Prostate gland (tissue), 2 donors: ENCODE data around the gene KCNJ5. TPM values are rescaled to one million over a fixed set of nuclear protein-coding genes. Genes with fewer than 3 reads are reported as not detected.

Source experiments
- DNase-seq: peaks from one replicate; pipeline ENCODE4 v3.0.0-alpha.2; 2019; ENCODE audit warnings: low spot score
- H3K27ac ChIP-seq, 2 donors: fragments of 200-600 bp; sonication (generic); 2 replicates each; pipeline ENCODE4 v1.5.1; 2017 to 2019
- H3K27me3 ChIP-seq: fragments of 200-600 bp; sonication (generic); replicated peaks from 2 replicates; pipeline ENCODE4 v1.5.1; 2019; ENCODE audit not compliant: insufficient read depth
- H3K36me3 ChIP-seq, 2 donors: fragments of 200-600 bp; sonication (generic); 1 replicate in 1 of 2; 2 replicates in 1 of 2; pipeline versions ENCODE4 v1.5.1 to v1.8.1; 2017 to 2019
- H3K4me1 ChIP-seq: fragments of 200-600 bp; sonication (generic); replicated peaks from 2 replicates; pipeline ENCODE4 v1.5.1; 2019
- H3K4me3 ChIP-seq, 2 donors: fragments of 200-600 bp; sonication (generic); 2 replicates each; pipeline ENCODE4 v1.5.1; 2017 to 2019
- H3K9me3 ChIP-seq: fragments of 200-600 bp; sonication (generic); 2 replicates; pipeline ENCODE4 v1.5.1; 2017
- CTCF ChIP-seq, 4 experiments: fragments of 200-600 bp in 2 of 4; fragments of 450-650 bp in 2 of 4; sonication (generic) in 2 of 4; IDR thresholded peaks; 1 replicate in 3 of 4; 2 replicates in 1 of 4; pipeline ENCODE4 v1.5.1; 2016 to 2019; ENCODE audit warnings: antibody characterized with exemption in 4 of 4, mild to moderate bottlenecking in 2 of 4, moderate library complexity in 2 of 4
- POLR2A ChIP-seq: fragments of 450-650 bp; IDR thresholded peaks from one replicate; pipeline ENCODE4 v1.6.1; 2016; ENCODE audit warnings: antibody characterized with exemption, mild to moderate bottlenecking
- POLR2AphosphoS5 ChIP-seq: sonication (generic); formaldehyde crosslinking; IDR thresholded peaks from one replicate; pipeline ENCODE4 v1.6.1; 2017; ENCODE audit warnings: antibody characterized with exemption
- WGBS: methylation state at CpG from one replicate; pipeline ENCODE4 v1.1.5; 2018; 5-methylcytosine and 5-hydroxymethylcytosine counted together
- intact Hi-C: fragments of 100-400 bp; cut with DNase I; formaldehyde crosslinking; loops from one replicate; pipeline ENCODE4 v1.14.2; 2022
- total RNA-seq, 2 donors: library from RNA; depleted of rRNA; stranded (reverse); fragments of >200 nt; gene quantifications; one replicate each; pipeline ENCODE4 v1.1.0, GENCODE V29; 2016

The KCNJ5 gene
- total RNA-seq, result 1 to 10 TPM; 3.9 to 4.7 TPM

DNA sequence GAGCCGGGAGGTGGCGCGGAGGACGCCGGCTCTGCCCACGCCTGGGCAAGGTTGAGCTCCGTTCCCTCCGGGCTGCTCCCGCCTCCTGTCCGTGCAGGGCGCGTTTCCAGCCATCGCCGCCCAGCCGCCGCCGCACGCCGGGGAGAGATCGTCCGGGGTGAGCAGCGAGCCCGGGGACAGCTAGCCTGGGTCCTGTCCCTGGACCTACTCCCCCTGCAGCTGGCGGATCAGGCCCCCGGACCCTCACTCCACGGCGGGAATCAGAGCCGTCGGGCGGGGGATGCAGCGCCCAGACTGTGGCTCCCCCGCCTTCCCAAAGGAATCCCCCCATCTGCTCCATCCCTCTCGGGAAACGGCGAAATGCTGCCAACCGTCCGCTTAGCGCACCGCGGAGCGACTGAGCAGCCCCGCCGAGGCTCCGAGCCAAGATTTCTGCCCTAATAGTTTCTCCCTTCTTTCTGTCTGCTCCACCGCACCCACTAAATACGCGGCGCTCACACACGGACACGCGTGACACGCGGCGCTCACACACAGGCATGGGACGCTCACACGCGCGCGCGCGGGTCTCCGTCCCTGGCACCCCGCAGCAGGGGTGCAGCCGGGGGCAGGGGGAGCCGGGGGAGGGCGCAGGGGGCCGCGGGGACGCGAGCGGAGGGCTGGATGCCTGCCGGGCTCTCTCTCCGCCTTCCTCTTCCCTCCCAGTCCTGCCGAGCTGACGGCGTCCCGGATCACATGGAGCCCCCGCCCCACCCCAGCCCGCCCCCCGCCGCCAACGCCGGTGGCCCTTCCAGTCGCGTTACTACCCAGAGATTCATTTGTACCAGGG is at the start of gene KCNJ5:
Gene KCNJ5 (plus strand): TSS at position 814 of the 826 bp plus-strand sequence. CDS start 19,918 bp downstream, outside the sequence.
- 1% methylated on average over 79 of the region's 85 CpGs for WGBS
- Histone ChIP-seq H3K27me3 (no peaks in the 10 kb centered on the region), H3K36me3 (no peaks in the 10 kb centered on the region), H3K9me3 (no peaks in the 10 kb centered on the region), H3K4me1 (no peaks in the 10 kb centered on the region), H3K4me3 (peak within 1 kb of the TSS; percentile 36 to 39), H3K27ac (peak within 1 kb of the TSS; percentile 60 to 66)
- intact Hi-C loops, result no loop called here
- TF ChIP-seq POLR2AphosphoS5 (no peak), CTCF (IDR thresholded peaks at IDR 0.05) (no peak), POLR2A (no peak)
- peak; percentile 16 for DNase-seq

DNA sequence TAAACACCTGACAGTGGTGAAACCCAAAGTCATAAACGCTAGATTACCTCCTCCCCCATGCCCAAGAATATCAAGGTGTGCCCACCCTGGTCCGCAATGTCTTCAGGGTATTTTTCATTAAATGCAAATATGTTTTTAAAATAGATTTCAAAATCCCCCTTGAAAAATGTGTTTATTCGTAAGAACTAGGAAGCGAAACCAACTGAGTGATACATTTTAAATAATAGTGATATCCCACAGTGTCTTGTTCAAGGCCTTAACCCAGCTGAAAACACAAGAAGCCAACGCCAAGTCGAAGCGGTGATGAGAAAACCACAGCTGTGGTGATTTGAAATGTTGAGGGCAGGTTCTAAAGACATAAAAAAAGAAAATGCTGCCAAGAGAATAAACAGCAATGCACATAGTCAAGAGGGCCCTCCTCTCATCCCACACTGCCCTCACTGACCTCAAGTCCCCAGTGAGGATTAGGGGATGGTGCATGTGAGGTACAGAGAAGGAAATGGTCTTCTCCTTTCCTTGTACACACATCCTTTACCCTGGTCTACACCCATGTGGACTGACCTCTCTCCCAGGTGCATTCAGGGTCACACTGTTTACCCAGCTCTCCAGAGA is 49.6 kb upstream of the KCNJ5 start:
- Histone ChIP-seq H3K36me3 (no peaks in the 10 kb centered on the region), H3K27ac (no peak overlapping the region), H3K4me3 (no peak overlapping the region), H3K4me1 (no peaks in the 10 kb centered on the region), H3K9me3 (no peaks in the 10 kb centered on the region), H3K27me3 (no peaks in the 10 kb centered on the region)
- no peak for DNase-seq
- 91% methylated on average over 7 of the region's 7 CpGs for WGBS
- TF ChIP-seq POLR2A (no peak), POLR2AphosphoS5 (no peak), CTCF (IDR thresholded peaks at IDR 0.05) (no peak)
- intact Hi-C loops, result no loop called here

DNA sequence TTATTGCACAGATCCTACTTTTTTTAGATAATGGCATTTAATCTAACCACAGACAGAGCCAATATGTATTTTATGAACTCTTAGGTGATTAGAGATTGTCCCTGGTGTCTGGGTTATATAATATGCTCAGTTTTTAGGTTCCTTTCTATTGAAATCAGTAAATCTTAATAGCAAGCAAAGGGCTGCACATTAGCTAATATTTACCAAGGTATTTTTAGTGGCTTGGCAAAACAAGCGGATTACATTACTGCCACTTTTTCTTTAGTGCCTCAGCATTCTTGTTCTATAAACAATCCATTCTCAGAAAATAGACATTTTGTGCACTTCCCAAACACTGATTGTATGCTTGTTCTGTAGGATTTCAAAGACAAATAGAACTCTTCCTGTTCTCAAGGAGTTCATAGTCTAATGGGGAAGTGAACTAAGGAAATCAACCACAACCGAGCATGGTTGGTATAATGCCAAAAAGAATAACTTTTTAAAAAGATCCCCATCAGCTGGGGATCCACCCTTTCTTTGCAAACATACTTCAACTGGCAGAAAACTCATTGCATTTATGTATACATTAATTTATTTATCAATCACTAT is 47.9 kb upstream of the KCNJ5 start:
- Histone ChIP-seq H3K27ac (no peak overlapping the region), H3K27me3 (no peaks in the 10 kb centered on the region), H3K4me1 (no peaks in the 10 kb centered on the region), H3K9me3 (no peaks in the 10 kb centered on the region), H3K36me3 (no peaks in the 10 kb centered on the region), H3K4me3 (no peak overlapping the region)
- intact Hi-C loops, result no loop called here
- 32% methylated on average over 2 of the region's 2 CpGs for WGBS
- TF ChIP-seq POLR2AphosphoS5 (no peak), CTCF (IDR thresholded peaks at IDR 0.05) (no peak), POLR2A (no peak)
- DNase-seq, result no peak

DNA sequence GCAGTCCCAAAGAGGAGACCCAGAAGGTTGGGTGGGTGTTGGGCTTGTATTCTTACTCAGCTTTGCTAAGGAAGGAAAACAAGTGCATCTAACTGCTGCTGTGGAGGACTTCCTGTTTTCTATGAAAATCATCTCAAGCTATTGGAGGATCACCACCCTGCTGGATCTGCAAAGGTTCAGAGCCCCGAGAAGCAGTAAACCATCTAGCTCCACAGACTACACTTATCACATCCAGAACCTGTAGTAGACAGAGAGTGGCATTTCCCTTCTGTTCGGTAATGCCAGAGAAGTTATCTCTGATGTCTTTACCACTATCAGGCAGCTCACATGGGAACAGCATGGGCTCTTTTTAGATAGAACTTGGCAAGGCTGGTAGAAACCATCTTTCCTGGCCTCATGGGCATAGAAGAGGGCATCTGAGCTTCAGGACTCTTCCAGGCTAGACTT is 45.8 kb upstream of the KCNJ5 start:
- WGBS, result 79% methylated on average over 2 of the region's 2 CpGs
- no peak overlapping the region for H3K27ac ChIP-seq
- no peaks in the 10 kb centered on the region for H3K27me3 ChIP-seq
- H3K4me1 ChIP-seq, result no peaks in the 10 kb centered on the region
- H3K4me3 ChIP-seq, result no peak overlapping the region
- intact Hi-C loops, result no loop called here
- no peak for TF ChIP-seq POLR2AphosphoS5
- no peaks in the 10 kb centered on the region for H3K9me3 ChIP-seq
- DNase-seq, result no peak
- no peaks in the 10 kb centered on the region for H3K36me3 ChIP-seq

DNA sequence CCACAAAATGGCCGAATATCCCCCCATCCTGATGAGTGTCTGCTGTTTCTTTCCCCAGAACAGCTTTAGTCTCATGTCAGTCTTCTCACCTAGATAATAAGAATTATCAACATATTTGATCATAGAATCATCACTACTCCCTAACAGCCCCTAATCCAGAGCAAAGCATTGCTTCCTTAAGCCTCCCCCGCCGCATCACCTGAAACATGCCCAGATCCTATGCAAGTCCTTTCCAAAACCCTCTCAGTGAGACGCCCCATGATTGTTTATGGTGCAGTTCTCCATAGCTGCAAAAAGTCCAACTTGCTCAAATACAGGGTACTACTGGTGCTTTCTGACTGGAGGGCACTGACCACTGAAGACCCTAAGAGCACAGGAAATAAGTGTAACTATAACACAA is 44.2 kb upstream of the KCNJ5 start:
- no peak for TF ChIP-seq POLR2AphosphoS5
- TF ChIP-seq POLR2A, result no peak
- TF ChIP-seq CTCF (IDR thresholded peaks at IDR 0.05), result no peak
- DNase-seq, result no peak
- Histone ChIP-seq H3K9me3 (no peaks in the 10 kb centered on the region), H3K36me3 (no peaks in the 10 kb centered on the region), H3K27me3 (no peaks in the 10 kb centered on the region), H3K4me3 (no peak overlapping the region), H3K27ac (no peak overlapping the region), H3K4me1 (no peaks in the 10 kb centered on the region)
- intact Hi-C loops, result no loop called here
- WGBS, result 81% methylated on average over 4 of the region's 4 CpGs
